Chondrocyte (in vitro differentiated cells): ENCODE data around the gene C22orf31. TPM values are rescaled to one million over a fixed set of nuclear protein-coding genes. Genes with fewer than 3 reads are reported as not detected.

ENCODE experiments used
- DNase-seq: peaks from one replicate; pipeline ENCODE4 v3.0.0; 2021; ENCODE audit warnings: mixed read lengths, low spot score
- H3K27ac Mint-ChIP-seq: one replicate; pipeline ENCODE4 v1.8.0; 2021; ENCODE audit warnings: mild to moderate bottlenecking, moderate library complexity, mixed read lengths; ENCODE audit not compliant: unreplicated experiment
- H3K27me3 Mint-ChIP-seq: 2 replicates; pipeline ENCODE4 v1.8.0; 2021; ENCODE audit warnings: low read depth, mixed read lengths
- H3K36me3 Mint-ChIP-seq: 2 replicates; pipeline ENCODE4 v1.8.0; 2021; ENCODE audit warnings: low read depth, mixed read lengths
- H3K4me1 Mint-ChIP-seq: 2 replicates; pipeline ENCODE4 v1.8.0; 2021; ENCODE audit warnings: low read depth, mild to moderate bottlenecking, mixed read lengths
- H3K4me3 Mint-ChIP-seq: one replicate; pipeline ENCODE4 v1.8.0; 2021; ENCODE audit warnings: mild to moderate bottlenecking, moderate library complexity, mixed read lengths; ENCODE audit not compliant: unreplicated experiment
- H3K9me3 Mint-ChIP-seq: 2 replicates; pipeline ENCODE4 v1.8.0; 2021; ENCODE audit warnings: low read depth, mixed read lengths
- total RNA-seq: library from RNA; stranded (reverse); gene quantifications from 3 replicates; pipeline ENCODE4 v1.2.1, GENCODE V29; 2021
- TF ChIP-seq, protein P1 (sequence below): fragments of 200-600 bp; sonication (generic); IDR thresholded peaks from 2 replicates; pipeline ENCODE4 v1.5.0; 2021; ENCODE audit warnings: antibody characterized with exemption, mild to moderate bottlenecking, moderate library complexity

C22orf31 gene
- total RNA-seq, 1 donor from 2014 or later: not detected

DNA sequence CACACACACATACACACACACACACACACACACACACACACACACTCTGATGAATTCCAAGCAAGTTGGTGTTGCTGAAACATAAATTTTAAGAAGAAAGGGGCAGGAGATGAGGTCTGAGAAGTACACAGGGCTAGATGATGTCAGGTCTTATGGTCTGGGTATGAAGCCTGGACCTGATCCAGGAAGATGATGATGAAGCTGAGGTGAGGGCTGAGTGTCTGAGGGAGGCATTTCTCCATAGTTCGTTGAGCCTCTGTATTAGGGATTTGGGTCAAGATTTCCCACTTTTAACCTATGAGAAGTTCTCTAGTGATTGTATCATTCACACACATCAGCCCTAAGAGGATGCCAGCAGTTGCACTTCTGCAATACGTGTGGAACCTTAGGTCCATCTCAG is 43.8 kb upstream of the C22orf31 start:
- DNase-seq: no peak
- Mint-ChIP-seq H3K27me3 (no peaks in the 10 kb centered on the region), H3K27ac (no peak overlapping the region), H3K9me3 (no peaks in the 10 kb centered on the region), H3K36me3 (no peaks in the 10 kb centered on the region), H3K4me3 (no peak overlapping the region), H3K4me1 (no peaks in the 10 kb centered on the region)
- TF ChIP-seq, protein P1, sequence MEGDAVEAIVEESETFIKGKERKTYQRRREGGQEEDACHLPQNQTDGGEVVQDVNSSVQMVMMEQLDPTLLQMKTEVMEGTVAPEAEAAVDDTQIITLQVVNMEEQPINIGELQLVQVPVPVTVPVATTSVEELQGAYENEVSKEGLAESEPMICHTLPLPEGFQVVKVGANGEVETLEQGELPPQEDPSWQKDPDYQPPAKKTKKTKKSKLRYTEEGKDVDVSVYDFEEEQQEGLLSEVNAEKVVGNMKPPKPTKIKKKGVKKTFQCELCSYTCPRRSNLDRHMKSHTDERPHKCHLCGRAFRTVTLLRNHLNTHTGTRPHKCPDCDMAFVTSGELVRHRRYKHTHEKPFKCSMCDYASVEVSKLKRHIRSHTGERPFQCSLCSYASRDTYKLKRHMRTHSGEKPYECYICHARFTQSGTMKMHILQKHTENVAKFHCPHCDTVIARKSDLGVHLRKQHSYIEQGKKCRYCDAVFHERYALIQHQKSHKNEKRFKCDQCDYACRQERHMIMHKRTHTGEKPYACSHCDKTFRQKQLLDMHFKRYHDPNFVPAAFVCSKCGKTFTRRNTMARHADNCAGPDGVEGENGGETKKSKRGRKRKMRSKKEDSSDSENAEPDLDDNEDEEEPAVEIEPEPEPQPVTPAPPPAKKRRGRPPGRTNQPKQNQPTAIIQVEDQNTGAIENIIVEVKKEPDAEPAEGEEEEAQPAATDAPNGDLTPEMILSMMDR: no peak

DNA sequence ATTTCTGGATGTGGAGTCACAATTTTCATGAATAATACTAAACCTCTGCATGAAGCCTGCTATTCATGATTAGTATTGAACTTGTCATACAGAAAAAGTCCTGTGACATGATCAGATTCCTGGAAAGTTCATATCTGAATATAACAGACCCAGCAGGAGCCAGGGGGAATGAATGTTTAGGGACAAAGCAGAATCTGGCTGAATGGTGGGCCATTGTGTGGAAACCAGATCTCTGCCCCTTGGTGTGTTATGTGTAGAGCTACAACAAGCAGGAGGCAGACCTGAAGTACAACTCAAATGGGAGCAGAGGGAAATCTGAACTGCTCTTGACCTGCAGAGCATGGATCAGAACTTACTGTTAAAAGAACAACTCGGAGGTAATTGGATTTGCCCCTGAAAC is 41.5 kb upstream of the C22orf31 start:
- Mint-ChIP-seq H3K27ac (no peak overlapping the region), H3K4me1 (no peaks in the 10 kb centered on the region), H3K9me3 (no peaks in the 10 kb centered on the region), H3K4me3 (no peak overlapping the region), H3K36me3 (no peaks in the 10 kb centered on the region), H3K27me3 (no peaks in the 10 kb centered on the region)
- TF ChIP-seq, protein P1: no peak
- no peak for DNase-seq

DNA sequence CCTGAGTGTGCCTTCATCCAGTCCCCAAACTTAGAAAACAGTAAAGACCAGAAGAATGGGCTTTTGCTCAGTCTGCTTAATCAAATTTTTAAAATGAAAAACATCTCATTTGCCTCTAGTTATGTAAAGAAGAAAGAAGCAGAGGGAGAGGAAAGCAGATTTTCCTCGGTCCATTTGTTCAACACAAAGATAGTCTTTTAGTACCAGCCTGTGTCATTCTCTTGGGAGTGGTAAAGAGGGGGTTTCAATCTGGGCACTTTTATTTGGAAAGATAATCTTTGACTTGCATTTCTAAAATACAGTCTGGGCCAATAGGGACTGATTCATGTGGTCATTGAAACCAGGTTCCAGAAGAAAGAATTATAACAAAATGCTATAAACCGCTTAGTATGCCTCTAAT is 40.7 kb upstream of the C22orf31 start:
- Mint-ChIP-seq H3K27me3 (no peaks in the 10 kb centered on the region), H3K4me3 (no peak overlapping the region), H3K4me1 (no peaks in the 10 kb centered on the region), H3K9me3 (no peaks in the 10 kb centered on the region), H3K36me3 (no peaks in the 10 kb centered on the region), H3K27ac (no peak overlapping the region)
- no peak for DNase-seq
- TF ChIP-seq, protein P1: no peak

DNA sequence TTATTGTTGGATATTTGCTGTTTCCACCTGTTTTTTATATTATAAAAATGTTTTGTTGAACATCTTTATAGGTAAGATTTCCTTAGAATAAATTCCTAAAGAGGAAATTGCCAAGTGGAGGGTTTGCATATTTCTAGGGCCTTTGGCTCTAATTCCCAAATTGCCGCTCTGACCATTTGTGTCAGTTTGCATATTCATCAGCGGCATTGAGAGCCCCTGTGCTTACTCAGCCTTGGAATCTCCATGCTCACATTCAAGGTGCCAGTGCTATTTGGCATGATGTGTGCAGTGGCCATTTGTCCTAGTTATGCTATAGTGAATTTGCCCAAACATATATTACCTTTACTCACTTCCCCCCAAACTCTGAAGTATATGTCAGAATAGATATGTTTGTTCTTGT is 36.7 kb upstream of the C22orf31 start:
- DNase-seq: no peak
- Mint-ChIP-seq H3K36me3 (no peaks in the 10 kb centered on the region), H3K4me3 (no peak overlapping the region), H3K4me1 (peaks cover 20% of the 10 kb centered on the region), H3K27ac (no peak overlapping the region), H3K9me3 (no peaks in the 10 kb centered on the region), H3K27me3 (no peaks in the 10 kb centered on the region)
- TF ChIP-seq, protein P1: no peak

DNA sequence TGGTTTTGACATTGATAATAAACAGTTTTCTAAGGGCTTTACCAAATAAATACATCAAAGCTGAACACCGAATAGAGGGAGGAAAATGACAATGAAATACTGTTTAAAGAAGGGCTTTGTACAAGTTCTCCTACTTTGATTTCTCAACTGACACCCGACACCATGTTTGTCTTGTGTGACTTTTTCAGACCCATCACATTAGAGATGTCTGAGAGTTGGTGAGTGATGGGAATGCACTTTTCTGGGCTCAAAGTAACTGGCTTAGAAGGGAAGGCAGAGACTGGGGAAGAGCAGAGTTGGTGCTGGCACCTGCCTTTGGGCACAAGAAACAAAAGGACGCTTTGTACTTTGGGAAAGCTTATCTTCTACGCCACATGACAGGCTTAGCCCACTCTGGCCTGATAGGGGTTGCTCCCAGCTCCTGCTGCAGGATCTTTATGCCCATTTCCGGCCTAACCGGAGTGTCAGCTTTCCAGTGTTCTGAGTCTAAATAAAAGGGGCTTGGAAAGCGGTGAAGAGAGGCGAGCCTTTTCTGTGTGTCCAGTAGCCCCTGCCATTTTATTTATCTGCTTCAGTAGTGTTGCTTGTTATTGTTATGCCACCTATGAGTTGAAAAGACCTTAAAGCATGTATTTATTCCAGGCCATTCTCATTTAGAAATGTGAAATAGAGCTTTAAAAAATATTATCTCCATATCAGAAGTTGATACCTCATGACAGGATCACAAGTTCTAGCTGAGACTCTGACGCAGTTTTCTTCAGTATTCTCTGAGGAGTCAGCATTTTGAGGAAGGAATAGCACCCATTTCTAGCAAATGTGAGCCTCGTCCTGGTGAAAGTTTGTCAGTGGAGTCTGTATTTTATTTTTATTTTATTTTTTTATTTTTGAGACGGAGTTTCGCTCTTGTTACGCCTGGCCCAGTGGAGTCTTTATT is 35.4 kb upstream of the C22orf31 start:
- TF ChIP-seq, protein P1: no peak
- no peak overlapping the region for H3K4me3 Mint-ChIP-seq
- no peaks in the 10 kb centered on the region for H3K27me3 Mint-ChIP-seq
- no peaks in the 10 kb centered on the region for H3K9me3 Mint-ChIP-seq
- DNase-seq: no peak
- H3K36me3 Mint-ChIP-seq: no peaks in the 10 kb centered on the region
- H3K4me1 Mint-ChIP-seq: peaks cover 24% of the 10 kb centered on the region
- H3K27ac Mint-ChIP-seq: no peak overlapping the region
